Natural killer cell (primary cell): ENCODE measurements around the gene DEPP1. TPM values are rescaled to one million over a fixed set of nuclear protein-coding genes. Genes with fewer than 3 reads are reported as not detected.

Experiments
- ATAC-seq, 3 donors: fragments of 150-1000 bp in 2 of 3; fragments of 200-7000 bp in 1 of 3; cut with Tn5 transposase; 1 replicate in 1 of 3; 2 replicates in 2 of 3; pipeline ENCODE4 v1.10.0; 2021; ENCODE audit warnings: mild to moderate bottlenecking in 2 of 3, moderate library complexity in 2 of 3
- DNase-seq, 2 donors: peaks; one replicate each; pipeline versions ENCODE4 v3.0.0 to v3.0.0-alpha.2; 2013 to 2021; ENCODE audit warnings: mixed read lengths in 1 of 2
- H3K27ac ChIP-seq: one replicate; pipeline ENCODE4 v1.5.1; 2013; ENCODE audit warnings: mild to moderate bottlenecking, low read length
- H3K27me3 ChIP-seq: one replicate; pipeline ENCODE4 v1.6.1; 2013; ENCODE audit warnings: low read length; ENCODE audit not compliant: control insufficient read depth, insufficient read depth
- H3K36me3 ChIP-seq: one replicate; pipeline ENCODE4 v1.6.1; 2013; ENCODE audit warnings: low read length; ENCODE audit not compliant: control insufficient read depth, insufficient read depth
- H3K4me1 ChIP-seq: one replicate; pipeline ENCODE4 v1.6.1; 2013; ENCODE audit warnings: low read length; ENCODE audit not compliant: control insufficient read depth, insufficient read depth
- H3K4me3 ChIP-seq: one replicate; pipeline ENCODE4 v1.5.1; 2013; ENCODE audit warnings: low read length
- H3K9me3 ChIP-seq: one replicate; pipeline ENCODE4 v1.6.1; 2013; ENCODE audit warnings: low read length; ENCODE audit not compliant: control insufficient read depth, insufficient read depth
- H3K27ac Mint-ChIP-seq, 2 donors: one replicate each; pipeline ENCODE4 v1.8.0; 2022; ENCODE audit warnings: mild to moderate bottlenecking in 2 of 2, mixed read lengths in 2 of 2, moderate library complexity in 1 of 2
- H3K27me3 Mint-ChIP-seq, 2 donors: one replicate each; pipeline ENCODE4 v1.8.0; 2022; ENCODE audit warnings: low read depth in 2 of 2, mixed read lengths in 2 of 2
- H3K36me3 Mint-ChIP-seq: one replicate; pipeline ENCODE4 v1.8.0; 2022; ENCODE audit warnings: mixed read lengths
- H3K4me1 Mint-ChIP-seq, 2 donors: one replicate each; pipeline ENCODE4 v1.8.0; 2022; ENCODE audit warnings: mixed read lengths in 2 of 2
- H3K4me3 Mint-ChIP-seq: one replicate; pipeline ENCODE4 v1.8.0; 2022; ENCODE audit warnings: mild to moderate bottlenecking, moderate library complexity, mixed read lengths
- H3K9me3 Mint-ChIP-seq, 2 donors: one replicate each; pipeline ENCODE4 v1.8.0; 2022; ENCODE audit warnings: mixed read lengths in 2 of 2
- CTCF ChIP-seq: fragments of 200-600 bp; IDR thresholded peaks from one replicate; pipeline ENCODE4 v1.8.0; 2022; ENCODE audit warnings: antibody characterized with exemption
- WGBS: methylation state at CpG from one replicate; pipeline ENCODE4 v1.1.7; 2013; ENCODE audit warnings: missing lambda C conversion rate; ENCODE audit not compliant: insufficient coverage; 5-methylcytosine and 5-hydroxymethylcytosine counted together
- intact Hi-C: fragments of 100-400 bp; cut with micrococcal nuclease; formaldehyde crosslinking; loops from one replicate; pipeline ENCODE4 v1.14.2; 2022
- total RNA-seq, 4 donors: library from RNA; stranded (reverse); fragments of 120-200 nt in 1 of 4; gene quantifications; one replicate each; pipeline versions ENCODE4 v1.2.3 to v1.2.4, GENCODE V29; 2013 to 2022

DEPP1 gene
- total RNA-seq, 3 donors from 2014 or later (not counting 1 experiment from before 2014, with no cell fraction given): not detected

GRCh38 chr10:44973323-44974081, 5.1 kb downstream of the DEPP1 start:
- DNase-seq: peak in 1 of 2 donors; percentile 25

GRCh38 chr10:44972874-44973306, 5.7 kb downstream of the DEPP1 start:
- Histone ChIP-seq H3K9me3 (no peaks in the 10 kb centered on the region), H3K27ac (no peak overlapping the region), H3K27me3 (no peaks in the 10 kb centered on the region), H3K36me3 (no peaks in the 10 kb centered on the region), H3K4me3 (no peak overlapping the region), H3K4me1 (peaks cover 67% of the 10 kb centered on the region)
- H3K9me3 Mint-ChIP-seq: no peaks in the 10 kb centered on the region
- intact Hi-C loops: no loop called here
- H3K36me3 Mint-ChIP-seq: no peaks in the 10 kb centered on the region
- no peak for ATAC-seq
- H3K4me3 Mint-ChIP-seq: no peak overlapping the region
- DNase-seq: no peak
- H3K4me1 Mint-ChIP-seq: peaks cover 43 to 60% of the 10 kb centered on the region in 2 donors
- TF ChIP-seq CTCF: no peak
- H3K27me3 Mint-ChIP-seq: no peaks in the 10 kb centered on the region
- 75% methylated on average over 6 of the region's 6 CpGs for WGBS
- H3K27ac Mint-ChIP-seq: peak overlapping the region in 1 of 2 donors; percentile 72

More at GRCh38 chr10:44973323-44974081, 5.1 kb downstream of the DEPP1 start:
- Mint-ChIP-seq H3K9me3 (no peaks in the 10 kb centered on the region), H3K4me3 (peak overlapping the region; percentile 63), H3K27ac (peak overlapping the region in 1 of 2 donors; percentile 72), H3K4me1 (peaks cover 38 to 54% of the 10 kb centered on the region in 2 donors), H3K36me3 (no peaks in the 10 kb centered on the region), H3K27me3 (no peaks in the 10 kb centered on the region)
- Histone ChIP-seq H3K4me1 (peaks cover 61% of the 10 kb centered on the region), H3K27me3 (no peaks in the 10 kb centered on the region), H3K27ac (peak overlapping the region; percentile 23), H3K36me3 (no peaks in the 10 kb centered on the region), H3K4me3 (no peak overlapping the region), H3K9me3 (no peaks in the 10 kb centered on the region)
- intact Hi-C loops: loop anchor here (2.0 kb wide), 1 partner anchor 15 kb away; the partner anchor contains the start of gene RASSF4
- 38% methylated on average over 18 of the region's 18 CpGs for WGBS
- TF ChIP-seq CTCF: no peak
- no peak for ATAC-seq

GRCh38 chr10:44971935-44972757, 6.5 kb downstream of the DEPP1 start:
- no peak for DNase-seq
- Histone ChIP-seq H3K9me3 (no peaks in the 10 kb centered on the region), H3K4me1 (peaks cover 75% of the 10 kb centered on the region), H3K4me3 (no peak overlapping the region), H3K27ac (no peak overlapping the region), H3K36me3 (no peaks in the 10 kb centered on the region), H3K27me3 (no peaks in the 10 kb centered on the region)
- Mint-ChIP-seq H3K4me1 (peaks cover 50 to 67% of the 10 kb centered on the region in 2 donors), H3K4me3 (no peak overlapping the region), H3K9me3 (no peaks in the 10 kb centered on the region), H3K27me3 (no peaks in the 10 kb centered on the region), H3K27ac (peak overlapping the region in 1 of 2 donors; percentile 92), H3K36me3 (no peaks in the 10 kb centered on the region)
- no peak for ATAC-seq
- intact Hi-C loops: no loop called here
- WGBS: 93% methylated on average over 9 of the region's 12 CpGs
- no peak for TF ChIP-seq CTCF
